HL-60 (cell line): Measurements from ENCODE around the gene ANGEL2.

Experiments used
- DNase-seq, 2 experiments: peaks; one replicate each; pipeline ENCODE4 v3.0.0-alpha.2; 2010 to 2020; ENCODE audit warnings: low read depth in 1 of 2, low spot score in 1 of 2
- H3K27ac ChIP-seq: fragments of 250-450 bp; sonication (Bioruptor Pico); replicated peaks from 2 replicates; pipeline ENCODE4 v1.5.1; 2020; ENCODE audit warnings: mild to moderate bottlenecking, moderate library complexity
- H3K27me3 ChIP-seq: fragments of 250-450 bp; sonication (Bioruptor Pico); 2 replicates; pipeline ENCODE4 v1.5.1; 2021; ENCODE audit warnings: mild to moderate bottlenecking, moderate library complexity; ENCODE audit not compliant: insufficient read depth, poor library complexity, severe bottlenecking
- H3K4me3 ChIP-seq: replicated peaks from 2 replicates; pipeline ENCODE4 v1.5.1; 2011; ENCODE audit warnings: mild to moderate bottlenecking, control low read depth, low read length; ENCODE audit not compliant: insufficient read depth
- GABPA ChIP-seq: IDR thresholded peaks from 2 replicates; pipeline ENCODE4 v1.6.1; 2012; ENCODE audit warnings: low read depth
- POLR2AphosphoS5 ChIP-seq: IDR thresholded peaks from 2 replicates; pipeline ENCODE4 v1.6.1; 2012; ENCODE audit warnings: low read depth
- SPI1 ChIP-seq: IDR thresholded peaks from 2 replicates; pipeline ENCODE4 v1.6.1; 2012; ENCODE audit warnings: low read depth, mild to moderate bottlenecking, borderline replicate concordance
- TF ChIP-seq, protein P1 (sequence below): IDR thresholded peaks from one replicate; pipeline ENCODE4 v1.5.1; 2011; ENCODE audit warnings: low read length, control low read depth, inconsistent platforms; ENCODE audit not compliant: insufficient read depth
- TF ChIP-seq, protein P2 (sequence below): IDR thresholded peaks from 2 replicates; pipeline ENCODE4 v1.6.1; 2012; ENCODE audit warnings: low read depth; ENCODE audit not compliant: insufficient replicate concordance

Gene ANGEL2

DNA sequence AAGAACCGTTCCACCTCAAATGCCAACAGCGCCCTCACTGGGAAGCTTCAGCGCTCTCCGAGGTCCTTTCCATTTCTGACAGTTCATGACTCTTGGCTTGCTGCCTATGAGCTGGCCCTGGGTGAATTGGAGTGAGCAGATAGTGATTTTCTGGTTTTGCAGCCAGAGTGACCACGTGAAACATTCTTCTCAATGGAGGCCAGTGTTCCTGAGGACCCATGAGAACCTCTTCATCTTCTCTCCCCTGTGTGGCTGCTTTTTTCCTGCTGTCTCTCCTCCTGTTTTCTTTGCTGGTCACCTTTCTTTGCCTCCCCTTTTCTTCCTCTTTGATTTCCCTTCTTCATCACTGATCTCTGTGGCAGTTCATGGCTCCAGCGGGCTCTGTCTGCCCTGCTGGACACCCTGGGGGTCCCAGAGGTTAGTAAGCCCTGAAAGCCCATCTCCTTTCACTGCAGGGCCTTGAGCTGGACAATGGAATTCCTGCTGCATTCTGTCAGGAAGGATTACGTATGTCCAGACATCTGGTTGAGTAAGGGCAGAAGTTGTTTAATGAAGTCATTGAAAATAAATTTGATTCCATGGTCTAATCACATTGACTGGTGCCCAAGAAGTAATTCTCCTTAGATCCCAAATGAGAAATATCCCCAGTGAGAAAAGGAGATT lies 35.4 kb downstream of the ANGEL2 start:
- Histone ChIP-seq H3K27me3 (no peaks in the 10 kb centered on the region), H3K27ac (no peak overlapping the region), H3K4me3 (no peak overlapping the region)
- no peak for DNase-seq
- TF ChIP-seq, protein P1, sequence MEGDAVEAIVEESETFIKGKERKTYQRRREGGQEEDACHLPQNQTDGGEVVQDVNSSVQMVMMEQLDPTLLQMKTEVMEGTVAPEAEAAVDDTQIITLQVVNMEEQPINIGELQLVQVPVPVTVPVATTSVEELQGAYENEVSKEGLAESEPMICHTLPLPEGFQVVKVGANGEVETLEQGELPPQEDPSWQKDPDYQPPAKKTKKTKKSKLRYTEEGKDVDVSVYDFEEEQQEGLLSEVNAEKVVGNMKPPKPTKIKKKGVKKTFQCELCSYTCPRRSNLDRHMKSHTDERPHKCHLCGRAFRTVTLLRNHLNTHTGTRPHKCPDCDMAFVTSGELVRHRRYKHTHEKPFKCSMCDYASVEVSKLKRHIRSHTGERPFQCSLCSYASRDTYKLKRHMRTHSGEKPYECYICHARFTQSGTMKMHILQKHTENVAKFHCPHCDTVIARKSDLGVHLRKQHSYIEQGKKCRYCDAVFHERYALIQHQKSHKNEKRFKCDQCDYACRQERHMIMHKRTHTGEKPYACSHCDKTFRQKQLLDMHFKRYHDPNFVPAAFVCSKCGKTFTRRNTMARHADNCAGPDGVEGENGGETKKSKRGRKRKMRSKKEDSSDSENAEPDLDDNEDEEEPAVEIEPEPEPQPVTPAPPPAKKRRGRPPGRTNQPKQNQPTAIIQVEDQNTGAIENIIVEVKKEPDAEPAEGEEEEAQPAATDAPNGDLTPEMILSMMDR = no peak
- no peak for TF ChIP-seq POLR2AphosphoS5
- TF ChIP-seq, protein P2, sequence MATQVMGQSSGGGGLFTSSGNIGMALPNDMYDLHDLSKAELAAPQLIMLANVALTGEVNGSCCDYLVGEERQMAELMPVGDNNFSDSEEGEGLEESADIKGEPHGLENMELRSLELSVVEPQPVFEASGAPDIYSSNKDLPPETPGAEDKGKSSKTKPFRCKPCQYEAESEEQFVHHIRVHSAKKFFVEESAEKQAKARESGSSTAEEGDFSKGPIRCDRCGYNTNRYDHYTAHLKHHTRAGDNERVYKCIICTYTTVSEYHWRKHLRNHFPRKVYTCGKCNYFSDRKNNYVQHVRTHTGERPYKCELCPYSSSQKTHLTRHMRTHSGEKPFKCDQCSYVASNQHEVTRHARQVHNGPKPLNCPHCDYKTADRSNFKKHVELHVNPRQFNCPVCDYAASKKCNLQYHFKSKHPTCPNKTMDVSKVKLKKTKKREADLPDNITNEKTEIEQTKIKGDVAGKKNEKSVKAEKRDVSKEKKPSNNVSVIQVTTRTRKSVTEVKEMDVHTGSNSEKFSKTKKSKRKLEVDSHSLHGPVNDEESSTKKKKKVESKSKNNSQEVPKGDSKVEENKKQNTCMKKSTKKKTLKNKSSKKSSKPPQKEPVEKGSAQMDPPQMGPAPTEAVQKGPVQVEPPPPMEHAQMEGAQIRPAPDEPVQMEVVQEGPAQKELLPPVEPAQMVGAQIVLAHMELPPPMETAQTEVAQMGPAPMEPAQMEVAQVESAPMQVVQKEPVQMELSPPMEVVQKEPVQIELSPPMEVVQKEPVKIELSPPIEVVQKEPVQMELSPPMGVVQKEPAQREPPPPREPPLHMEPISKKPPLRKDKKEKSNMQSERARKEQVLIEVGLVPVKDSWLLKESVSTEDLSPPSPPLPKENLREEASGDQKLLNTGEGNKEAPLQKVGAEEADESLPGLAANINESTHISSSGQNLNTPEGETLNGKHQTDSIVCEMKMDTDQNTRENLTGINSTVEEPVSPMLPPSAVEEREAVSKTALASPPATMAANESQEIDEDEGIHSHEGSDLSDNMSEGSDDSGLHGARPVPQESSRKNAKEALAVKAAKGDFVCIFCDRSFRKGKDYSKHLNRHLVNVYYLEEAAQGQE = peak; percentile 74

DNA sequence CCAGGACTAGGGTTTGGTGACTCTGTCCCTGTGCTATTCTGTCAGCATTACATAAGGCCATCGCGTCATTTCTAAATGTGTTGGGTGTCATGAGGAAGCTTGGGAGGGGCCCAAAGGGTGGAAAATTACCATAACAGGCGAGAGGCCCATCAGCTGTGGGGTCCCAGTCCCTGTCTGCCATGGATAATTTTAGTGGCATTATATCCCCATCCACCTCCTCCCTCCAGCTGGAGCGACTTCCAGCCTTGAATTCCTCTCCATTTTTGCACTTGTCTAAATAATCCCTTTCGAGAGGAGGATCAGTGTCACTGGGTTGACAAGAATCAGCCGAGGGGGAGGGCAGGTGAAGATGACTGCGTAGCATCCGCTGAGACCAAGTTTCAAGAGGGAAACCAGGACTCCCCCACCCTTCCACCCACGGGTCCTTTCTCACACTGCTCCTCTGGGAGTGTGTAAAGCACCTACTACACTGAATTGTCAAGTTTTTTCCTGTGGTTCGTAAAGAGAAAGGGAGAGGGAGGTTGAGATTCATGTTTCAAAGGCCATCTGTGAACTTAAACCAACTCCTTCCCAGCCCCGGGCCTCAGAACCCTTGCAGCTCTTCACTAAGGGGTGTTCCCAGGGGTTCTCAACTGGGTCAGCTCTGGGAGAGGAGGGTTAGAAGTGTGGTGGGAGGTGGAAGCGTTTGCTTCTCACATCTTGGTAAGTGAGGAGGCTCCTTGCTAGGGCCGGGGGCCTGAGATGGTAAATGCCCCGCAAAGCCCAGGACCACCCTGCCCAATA lies 36.1 kb downstream of the ANGEL2 start:
- no peak for DNase-seq
- H3K27me3 ChIP-seq = no peaks in the 10 kb centered on the region
- no peak overlapping the region for H3K4me3 ChIP-seq
- H3K27ac ChIP-seq = no peak overlapping the region
- TF ChIP-seq SPI1 (no peak), GABPA (no peak), POLR2AphosphoS5 (no peak)
- TF ChIP-seq, protein P2 = no peak
- TF ChIP-seq, protein P1 = no peak

DNA sequence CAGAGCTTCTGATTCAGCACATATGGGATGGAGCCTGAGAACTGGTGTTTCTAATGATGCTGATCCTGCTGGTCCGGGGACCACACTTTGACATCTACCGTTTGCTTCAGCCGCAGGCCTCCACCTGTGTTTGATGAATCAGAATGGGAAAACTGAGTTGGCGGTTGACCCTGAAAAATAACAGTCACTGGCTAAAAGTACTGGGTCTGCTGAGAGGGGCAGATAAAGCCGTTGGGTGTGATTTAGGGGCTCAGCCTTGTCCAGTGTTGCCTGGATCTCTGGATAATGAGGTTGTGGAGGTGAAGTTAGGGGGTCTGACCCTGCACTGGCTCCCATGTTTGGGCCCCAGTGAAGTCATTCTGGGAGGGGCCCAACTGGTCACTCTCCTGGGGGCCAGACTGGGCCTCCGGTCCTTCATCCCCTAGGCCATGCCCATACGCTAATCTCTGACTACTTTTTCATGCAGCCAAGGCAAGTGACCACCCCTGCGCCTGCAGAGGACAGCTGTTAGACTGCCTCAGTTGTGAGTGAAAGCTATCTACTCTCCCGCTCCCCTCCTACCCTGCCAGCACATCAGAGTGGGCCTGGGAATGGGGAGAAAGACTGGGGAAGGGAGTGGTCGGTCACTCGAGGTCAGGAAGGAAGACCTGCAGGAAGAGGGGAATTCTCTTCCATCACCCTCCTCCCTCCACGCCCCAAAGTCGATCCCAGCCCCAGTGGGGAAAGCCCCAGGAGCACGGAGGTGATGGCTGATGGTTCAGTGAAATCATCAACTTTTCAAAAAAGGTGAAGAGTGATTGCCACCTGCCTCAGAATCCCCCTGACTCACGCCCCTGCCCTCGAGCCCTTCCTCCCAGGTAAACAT lies 37.7 kb downstream of the ANGEL2 start:
- no peak for DNase-seq

DNA sequence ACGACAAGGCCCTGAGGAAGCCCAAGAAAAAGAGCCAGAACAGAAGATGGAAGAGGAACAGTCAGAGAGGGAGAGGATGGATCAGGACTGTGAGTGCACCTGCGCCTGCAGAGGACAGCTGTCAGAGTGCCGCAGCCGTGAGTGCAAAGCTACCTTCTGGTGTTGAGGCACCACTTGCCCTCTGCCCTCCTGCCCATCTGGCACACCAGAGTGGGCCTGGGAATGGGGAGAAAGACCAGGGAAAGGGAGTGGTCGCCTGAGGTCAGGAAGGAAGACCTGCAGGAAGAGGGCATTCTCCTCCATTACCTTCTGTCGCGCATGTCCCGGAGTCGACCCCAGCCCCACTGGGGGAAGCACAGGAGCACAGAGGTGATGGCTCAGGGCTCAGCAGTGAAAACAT lies 39.1 kb downstream of the ANGEL2 start:
- no peak overlapping the region for H3K27ac ChIP-seq
- no peak for TF ChIP-seq POLR2AphosphoS5
- TF ChIP-seq SPI1 = no peak
- TF ChIP-seq, protein P2 = no peak
- TF ChIP-seq GABPA = no peak
- TF ChIP-seq, protein P1 = no peak
- DNase-seq = no peak
- H3K27me3 ChIP-seq = no peaks in the 10 kb centered on the region
- H3K4me3 ChIP-seq = no peak overlapping the region

More for the DNA sequence above, 37.7 kb downstream of the ANGEL2 start:
- Histone ChIP-seq H3K27me3 (no peaks in the 10 kb centered on the region), H3K4me3 (no peak overlapping the region), H3K27ac (no peak overlapping the region)
- no peak for TF ChIP-seq SPI1
- no peak for TF ChIP-seq POLR2AphosphoS5
